Measurements from ENCODE around the gene FHAD1. TPM values are rescaled to one million over a fixed set of nuclear protein-coding genes. Genes with fewer than 3 reads are reported as not detected.

Gene FHAD1
- total RNA-seq, 2 experiments from 2014 or later, result not detected

GRCh38 chr1:15341634-15342407, 94.8 kb downstream of the FHAD1 start:
- TF ChIP-seq EZH2phosphoT487 (IDR thresholded peaks at IDR 0.05; ENCODE audit: borderline replicate concordance, low read depth, low read length) (no peak), CTCF (conservative IDR thresholded peaks at IDR 0.05; ENCODE audit: low read length) (no peak)
- Histone ChIP-seq H3K4me1 (ENCODE audit: insufficient read depth, low read length, poor library complexity, severe bottlenecking) (no peaks in the 10 kb centered on the region), H3K9me2 (ENCODE audit: insufficient read depth, low read length) (no peaks in the 10 kb centered on the region), H3K9me3 (ENCODE audit: low read length) (no peaks in the 10 kb centered on the region), H2AFZ (ENCODE audit: low read length) (no peak overlapping the region), H4K20me1 (ENCODE audit: insufficient read depth, low read length) (no peaks in the 10 kb centered on the region), H3K79me2 (ENCODE audit: insufficient read depth, low read depth, low read length) (no peaks in the 10 kb centered on the region), H3K4me2 (ENCODE audit: low read length) (no peak overlapping the region), H3K36me3 (ENCODE audit: insufficient read depth, low read length) (no peaks in the 10 kb centered on the region), H3K27ac (ENCODE audit: low read depth, low read length, poor library complexity, severe bottlenecking) (no peak overlapping the region), H3K4me3 (ENCODE audit: low read depth, low read length, poor library complexity, severe bottlenecking) (no peak overlapping the region)
- intact Hi-C loops (cut with micrococcal nuclease; ENCODE audit: unreplicated experiment), result no loop called here
- DNase-seq (ENCODE audit: low spot score), result no peak
- ChIA-PET POLR2A (no interaction called here), CTCF (ENCODE audit: unreplicated experiment) (no interaction called here)
- no TSS peak for BruUV-seq (replicated peaks)

- H4K20me1 ChIP-seq (ENCODE audit: insufficient read depth, low read length), result no peaks in the 10 kb centered on the region
- H3K4me1 ChIP-seq (ENCODE audit: insufficient read depth, low read length, poor library complexity, severe bottlenecking), result no peaks in the 10 kb centered on the region
- no peaks in the 10 kb centered on the region for H3K79me2 ChIP-seq (ENCODE audit: insufficient read depth, low read depth, low read length)
- BruUV-seq (replicated peaks), result no TSS peak
- no peaks in the 10 kb centered on the region for H3K36me3 ChIP-seq (ENCODE audit: insufficient read depth, low read length)
- no peak overlapping the region for H3K27ac ChIP-seq (ENCODE audit: low read depth, low read length, poor library complexity, severe bottlenecking)
- no peak overlapping the region for H3K4me2 ChIP-seq (ENCODE audit: low read length)
- no peak overlapping the region for H3K4me3 ChIP-seq (ENCODE audit: low read depth, low read length, poor library complexity, severe bottlenecking)
- no peak overlapping the region for H2AFZ ChIP-seq (ENCODE audit: low read length)
- no peak for DNase-seq (ENCODE audit: low spot score)
- CTCF ChIA-PET (ENCODE audit: unreplicated experiment), result no interaction called here
- no peaks in the 10 kb centered on the region for H3K9me2 ChIP-seq (ENCODE audit: insufficient read depth, low read length)
- TF ChIP-seq EZH2phosphoT487 (IDR thresholded peaks at IDR 0.05; ENCODE audit: borderline replicate concordance, low read depth, low read length), result no peak
- POLR2A ChIA-PET, result no interaction called here
- intact Hi-C loops (cut with micrococcal nuclease; ENCODE audit: unreplicated experiment), result no loop called here
- H3K9me3 ChIP-seq (ENCODE audit: low read length), result no peaks in the 10 kb centered on the region
Observed at GRCh38 chr1:15342408-15342967, 95.5 kb downstream of the FHAD1 start.

- Histone ChIP-seq H3K79me2 (ENCODE audit: insufficient read depth, low read depth, low read length) (no peaks in the 10 kb centered on the region), H3K4me2 (ENCODE audit: low read length) (no peak overlapping the region), H4K20me1 (ENCODE audit: insufficient read depth, low read length) (no peaks in the 10 kb centered on the region), H3K9me3 (ENCODE audit: low read length) (no peaks in the 10 kb centered on the region), H2AFZ (ENCODE audit: low read length) (no peak overlapping the region), H3K36me3 (ENCODE audit: insufficient read depth, low read length) (no peaks in the 10 kb centered on the region), H3K4me1 (ENCODE audit: insufficient read depth, low read length, poor library complexity, severe bottlenecking) (no peaks in the 10 kb centered on the region), H3K9me2 (ENCODE audit: insufficient read depth, low read length) (no peaks in the 10 kb centered on the region), H3K4me3 (ENCODE audit: low read depth, low read length, poor library complexity, severe bottlenecking) (no peak overlapping the region), H3K27ac (ENCODE audit: low read depth, low read length, poor library complexity, severe bottlenecking) (no peak overlapping the region)
- no TSS peak for BruUV-seq (replicated peaks)
- ChIA-PET POLR2A (no interaction called here), CTCF (ENCODE audit: unreplicated experiment) (no interaction called here)
- no peak for DNase-seq (ENCODE audit: low spot score)
- no peak for TF ChIP-seq CTCF (conservative IDR thresholded peaks at IDR 0.05; ENCODE audit: low read length)
- TF ChIP-seq EZH2phosphoT487 (IDR thresholded peaks at IDR 0.05; ENCODE audit: borderline replicate concordance, low read depth, low read length), result no peak
- intact Hi-C loops (cut with micrococcal nuclease; ENCODE audit: unreplicated experiment), result no loop called here
Observed at GRCh38 chr1:15343099-15343498, 96.1 kb downstream of the FHAD1 start.
